Ishikawa (cell line): ENCODE results near the gene FRMD6.

Source experiments
- CEBPB ChIP-seq: IDR thresholded peaks from 2 replicates; pipeline ENCODE4 v1.6.1; 2012
- CREB1 ChIP-seq: IDR thresholded peaks from 2 replicates; pipeline ENCODE4 v1.6.1; 2012; ENCODE audit warnings: low read depth
- EGR1 ChIP-seq: IDR thresholded peaks from 2 replicates; pipeline ENCODE4 v1.6.1; 2012
- EP300 ChIP-seq: IDR thresholded peaks from 2 replicates; pipeline ENCODE4 v1.6.1; 2012; ENCODE audit warnings: borderline replicate concordance
- FOXM1 ChIP-seq: IDR thresholded peaks from 2 replicates; pipeline ENCODE4 v1.6.1; 2012; ENCODE audit warnings: low read depth, borderline replicate concordance
- NFIC ChIP-seq: IDR thresholded peaks from 2 replicates; pipeline ENCODE4 v1.6.1; 2012
- RAD21 ChIP-seq: IDR thresholded peaks from 2 replicates; pipeline ENCODE4 v1.6.1; 2012; ENCODE audit warnings: low read depth
- REST ChIP-seq: IDR thresholded peaks from 2 replicates; pipeline ENCODE4 v1.6.1; 2012; ENCODE audit warnings: low read depth, mild to moderate bottlenecking
- TAF1 ChIP-seq: IDR thresholded peaks from 2 replicates; pipeline ENCODE4 v1.6.1; 2012; ENCODE audit warnings: low read depth, mild to moderate bottlenecking
- TCF12 ChIP-seq: IDR thresholded peaks from 2 replicates; pipeline ENCODE4 v1.6.1; 2012; ENCODE audit warnings: low read depth
- TEAD4 ChIP-seq: IDR thresholded peaks from 2 replicates; pipeline ENCODE4 v1.6.1; 2012
- USF1 ChIP-seq: IDR thresholded peaks from 2 replicates; pipeline ENCODE4 v1.6.1; 2012
- YY1 ChIP-seq: IDR thresholded peaks from 2 replicates; pipeline ENCODE4 v1.6.1; 2012; ENCODE audit warnings: low read depth
- ZBTB7A ChIP-seq: IDR thresholded peaks from 2 replicates; pipeline ENCODE4 v1.6.1; 2012; ENCODE audit warnings: low read depth
- TF ChIP-seq, protein P1 (sequence below): IDR thresholded peaks from 2 replicates; pipeline ENCODE4 v1.6.1; 2012

The FRMD6 gene

GRCh38 chr14:51717766-51718165, 66.1 kb downstream of the FRMD6 start:
- TF ChIP-seq EGR1 (no peak), EP300 (no peak), USF1 (no peak), ZBTB7A (no peak), REST (no peak), CEBPB (no peak), TCF12 (no peak), NFIC (no peak), FOXM1 (no peak), RAD21 (no peak), YY1 (no peak), CREB1 (no peak), TAF1 (no peak), TEAD4 (no peak)
- TF ChIP-seq, protein P1, sequence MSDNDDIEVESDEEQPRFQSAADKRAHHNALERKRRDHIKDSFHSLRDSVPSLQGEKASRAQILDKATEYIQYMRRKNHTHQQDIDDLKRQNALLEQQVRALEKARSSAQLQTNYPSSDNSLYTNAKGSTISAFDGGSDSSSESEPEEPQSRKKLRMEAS: no peak

- no peak for TF ChIP-seq CREB1
- TF ChIP-seq TAF1: no peak
- TF ChIP-seq USF1: no peak
- no peak for TF ChIP-seq RAD21
- TF ChIP-seq NFIC: no peak
These were observed 68.2 kb downstream of the FRMD6 start for GRCh38 chr14:51719955-51720354.

DNA sequence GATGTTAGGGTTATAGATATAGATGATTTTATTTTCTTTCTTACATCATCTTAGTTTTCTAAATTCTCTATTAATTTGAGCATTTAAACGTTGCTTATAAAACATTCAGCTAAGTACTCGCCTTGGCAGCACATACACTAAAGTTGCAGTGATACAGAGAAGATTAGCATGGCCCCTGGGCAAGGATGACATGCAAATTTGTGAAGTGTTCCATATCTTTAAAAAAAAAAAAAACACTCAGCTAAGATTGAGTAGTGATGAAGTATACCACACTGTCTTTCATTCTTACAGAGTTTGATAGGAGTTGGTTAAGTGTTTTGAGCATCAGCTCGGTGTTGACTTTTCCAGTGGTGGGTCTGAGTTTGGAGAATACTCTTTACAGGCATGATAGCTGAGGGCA, 72.3 kb downstream of the FRMD6 start:
- TF ChIP-seq RAD21: no peak
- TF ChIP-seq REST: no peak
- no peak for TF ChIP-seq TCF12
- no peak for TF ChIP-seq TAF1
- no peak for TF ChIP-seq EGR1
- no peak for TF ChIP-seq TEAD4
- no peak for TF ChIP-seq NFIC
- no peak for TF ChIP-seq ZBTB7A
- TF ChIP-seq CREB1: no peak
- TF ChIP-seq EP300: no peak
- TF ChIP-seq, protein P1: no peak
- no peak for TF ChIP-seq USF1
- no peak for TF ChIP-seq YY1
- no peak for TF ChIP-seq FOXM1
- no peak for TF ChIP-seq CEBPB

GRCh38 chr14:51724650-51725049, 72.9 kb downstream of the FRMD6 start:
- TF ChIP-seq, protein P1: no peak
- TF ChIP-seq CEBPB (no peak), USF1 (no peak), TCF12 (no peak), EP300 (no peak), FOXM1 (no peak)

DNA sequence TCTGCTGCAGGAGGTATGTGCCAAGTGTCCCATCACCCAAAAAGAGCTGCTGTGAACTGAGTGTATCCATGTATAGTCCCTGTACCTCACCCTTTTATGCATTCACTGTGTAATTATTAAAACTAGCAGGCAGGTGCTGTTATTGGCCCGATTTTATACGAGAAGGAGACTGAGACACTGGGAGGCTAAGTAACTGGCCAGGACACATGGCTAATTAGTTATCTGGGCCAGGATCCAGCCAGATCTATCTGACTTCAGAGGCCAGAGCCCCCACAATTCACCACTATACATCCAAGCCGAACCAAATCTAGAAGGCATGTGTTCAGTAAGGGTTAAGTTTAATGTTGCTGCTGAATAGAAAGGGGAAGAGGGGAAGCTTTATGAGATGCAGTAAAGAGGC, 73.4 kb downstream of the FRMD6 start:
- TF ChIP-seq ZBTB7A (no peak), TAF1 (no peak), TCF12 (no peak), EP300 (no peak), EGR1 (no peak), CREB1 (no peak), USF1 (no peak), FOXM1 (no peak), REST (no peak)
